Pons (tissue), 1 donor: ENCODE measurements around the gene CYTIP.
"Not testable (repeated sequence)": the region's sequence is repeated elsewhere in the genome, so short reads cannot be mapped to it uniquely, and the experiment has no call there.

ENCODE experiments used
- DNase-seq: peaks from one replicate; pipeline ENCODE4 v3.0.0-alpha.2; 2016; ENCODE audit warnings: low spot score

Gene CYTIP

DNA sequence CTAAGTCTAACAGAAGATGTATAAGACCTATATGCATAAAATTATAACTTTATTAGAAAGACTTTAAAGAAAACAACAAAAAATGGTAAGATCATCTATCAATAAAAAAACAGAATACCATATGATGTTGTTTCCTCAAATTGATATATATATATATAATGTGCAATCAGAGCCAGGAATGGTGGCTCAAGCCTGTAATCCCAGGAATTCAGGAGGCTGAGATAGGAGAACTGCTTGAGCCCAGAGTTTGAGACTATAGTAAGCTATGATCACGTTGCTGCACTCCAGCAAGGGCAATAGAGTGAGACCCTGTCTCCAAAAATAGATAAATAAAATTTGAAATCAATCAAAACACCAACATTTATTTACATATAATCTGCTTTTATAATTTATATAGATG lies 19.5 kb downstream of the CYTIP start:
- no peak for DNase-seq

DNA sequence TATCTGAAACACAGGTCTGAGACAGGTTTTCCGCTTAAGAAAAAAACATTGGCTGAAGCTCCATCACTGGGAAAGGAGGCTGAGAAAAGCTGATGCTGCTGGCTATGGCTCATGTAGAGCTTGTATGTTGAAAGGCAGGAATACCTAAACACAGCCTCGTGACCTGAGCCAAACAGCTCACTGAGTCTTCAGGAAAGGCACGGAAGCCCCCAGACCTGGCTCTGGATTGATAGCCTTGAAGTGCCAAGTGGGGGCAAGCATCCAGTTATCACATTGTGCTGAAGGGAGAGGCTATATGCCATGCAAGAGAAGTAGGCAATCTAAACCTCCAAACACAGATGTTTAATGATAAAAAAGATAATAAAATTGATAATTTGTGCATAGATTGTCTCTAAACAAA lies 21.9 kb downstream of the CYTIP start:
- no peak for DNase-seq

DNA sequence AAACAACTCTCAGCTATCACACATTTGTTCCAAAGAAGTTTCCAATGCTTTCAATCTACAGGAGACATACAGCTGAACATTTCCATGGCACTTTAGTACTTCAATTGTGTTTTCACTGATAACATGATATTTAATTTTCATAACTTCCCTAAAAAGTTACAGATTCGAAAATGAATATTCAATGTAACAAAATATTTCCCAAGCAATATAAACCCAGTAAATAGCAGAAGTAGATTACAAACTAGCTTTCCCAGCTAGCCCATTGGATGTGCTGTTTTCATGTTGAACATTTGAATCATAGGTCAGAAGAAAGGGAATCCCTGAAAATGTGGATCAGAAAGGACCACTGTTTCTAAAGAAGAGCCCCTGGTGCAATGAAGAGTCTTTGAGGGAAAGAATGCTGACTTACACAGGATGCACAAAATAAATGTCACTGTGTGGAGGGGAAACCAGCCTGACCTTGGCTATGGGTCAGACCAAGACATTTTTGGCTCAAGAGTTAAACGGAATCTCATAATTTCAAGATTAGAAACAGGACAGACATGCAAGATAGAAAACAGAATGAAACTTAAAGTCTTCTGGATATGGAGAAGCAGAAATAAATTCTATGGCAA lies 22.5 kb downstream of the CYTIP start:
- DNase-seq, result no peak

DNA sequence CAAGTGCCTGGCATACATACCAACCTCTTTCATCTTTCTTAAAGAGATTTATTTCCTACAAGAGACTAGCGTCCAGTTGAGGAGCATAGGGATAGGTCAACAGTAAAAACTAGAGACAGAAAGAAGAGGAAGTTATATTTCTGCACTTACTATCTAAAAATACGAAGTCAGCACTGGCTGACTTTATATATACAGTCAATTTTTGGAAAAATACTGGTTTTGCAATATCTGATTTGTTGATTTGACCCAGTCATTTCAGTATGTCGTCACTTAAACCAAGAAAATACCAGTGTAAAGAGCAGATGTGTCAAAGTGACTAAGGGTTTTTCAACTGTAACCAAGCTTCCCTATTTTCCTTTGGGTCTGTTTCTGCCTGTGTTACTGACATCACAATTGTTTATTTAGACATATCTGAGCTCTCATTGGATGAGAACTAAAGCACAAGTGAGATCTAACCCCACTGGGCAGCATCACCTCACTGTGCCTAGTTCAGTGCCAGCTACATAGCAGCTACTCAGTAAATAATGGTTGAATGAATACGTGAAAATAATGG lies 23.0 kb downstream of the CYTIP start:
- peak; percentile 68 for DNase-seq

DNA sequence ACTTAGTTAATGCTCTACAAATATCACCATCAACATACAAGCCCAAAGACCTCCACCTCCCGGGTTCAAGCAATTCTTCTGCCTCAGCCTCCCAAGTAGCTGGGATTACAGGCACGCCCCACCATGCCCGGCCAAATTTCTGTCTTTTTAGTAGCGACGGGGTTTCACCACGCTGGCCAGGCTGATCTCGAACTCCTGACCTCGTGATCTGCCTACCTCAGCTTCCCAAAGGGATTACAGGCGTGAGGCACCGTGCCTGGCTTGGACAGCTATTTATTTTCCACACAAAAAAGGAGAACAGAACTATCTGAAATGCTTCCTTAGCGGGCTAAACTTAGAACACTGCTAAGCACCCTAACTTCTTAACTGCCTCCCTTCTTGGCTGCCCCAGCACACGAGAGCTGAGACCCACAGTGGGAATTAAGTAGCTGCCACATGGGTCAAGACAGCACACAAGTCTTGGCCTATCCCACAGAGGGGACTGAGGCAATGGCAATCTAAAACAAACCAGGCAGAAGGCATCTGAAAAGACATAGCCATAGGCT lies 24.8 kb downstream of the CYTIP start:
- DNase-seq, result no peak

DNA sequence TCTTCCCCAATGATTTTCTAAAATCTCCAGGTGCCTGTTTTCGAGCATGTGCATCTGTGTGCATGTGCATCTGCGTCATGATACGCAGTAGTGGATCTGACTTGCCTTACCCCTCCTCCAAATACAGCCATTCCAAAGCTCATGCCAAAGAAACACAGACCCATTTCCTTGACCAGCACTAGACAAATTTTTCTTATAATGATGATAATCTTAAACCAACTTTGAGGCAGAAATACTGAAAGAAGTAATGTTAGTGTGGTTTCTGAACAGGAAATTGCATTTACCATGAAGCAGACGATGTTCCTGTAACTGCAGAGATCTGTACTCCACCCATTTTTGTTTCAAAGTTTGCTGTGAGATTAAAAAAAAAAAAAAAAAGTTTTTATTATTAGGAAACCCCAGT lies 25.6 kb downstream of the CYTIP start:
- DNase-seq, result no peak

DNA sequence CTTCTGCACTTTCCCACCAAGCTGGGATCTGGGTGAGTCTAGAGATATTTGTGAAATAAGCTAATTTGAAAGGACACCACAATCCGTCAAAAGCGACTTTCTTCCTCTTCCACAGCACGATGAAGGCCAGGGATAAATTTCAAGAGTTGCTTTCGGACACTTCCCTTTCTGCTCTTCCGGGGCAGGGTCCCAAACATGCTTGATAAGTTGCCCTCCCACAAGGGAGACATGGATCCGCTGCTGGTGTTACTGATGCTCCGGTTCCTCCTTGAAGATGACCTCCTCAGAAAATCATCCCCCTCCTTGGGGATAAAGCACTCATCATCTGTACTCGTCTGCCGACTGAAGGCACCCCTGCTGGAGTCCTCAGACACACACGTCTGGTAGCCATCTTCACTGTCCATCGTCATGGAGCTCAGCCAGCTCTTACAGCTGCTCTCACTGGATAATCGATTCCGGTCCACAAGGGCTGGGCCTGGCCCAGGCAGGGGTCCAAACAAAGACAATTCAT lies 28.2 kb downstream of the CYTIP start:
- no peak for DNase-seq

DNA sequence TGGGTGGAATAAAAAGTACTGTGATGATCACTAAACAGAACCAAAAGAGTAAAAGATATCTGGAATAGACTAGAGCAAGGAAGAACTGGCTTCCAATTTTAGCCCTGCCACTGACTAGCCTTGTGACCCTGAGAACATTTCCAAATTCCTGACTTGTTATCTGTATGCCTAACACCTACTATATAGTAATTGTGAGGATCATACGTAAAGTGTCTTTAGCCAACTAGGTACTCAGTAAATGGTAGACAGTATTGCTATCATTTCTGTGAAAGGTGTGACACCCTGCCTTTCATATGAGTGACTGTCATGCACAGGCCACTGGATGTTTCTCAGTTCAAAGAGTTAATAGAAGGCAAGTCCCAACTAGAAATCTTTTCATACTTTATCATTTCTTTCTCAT lies 29.8 kb downstream of the CYTIP start:
- DNase-seq, result no peak

DNA sequence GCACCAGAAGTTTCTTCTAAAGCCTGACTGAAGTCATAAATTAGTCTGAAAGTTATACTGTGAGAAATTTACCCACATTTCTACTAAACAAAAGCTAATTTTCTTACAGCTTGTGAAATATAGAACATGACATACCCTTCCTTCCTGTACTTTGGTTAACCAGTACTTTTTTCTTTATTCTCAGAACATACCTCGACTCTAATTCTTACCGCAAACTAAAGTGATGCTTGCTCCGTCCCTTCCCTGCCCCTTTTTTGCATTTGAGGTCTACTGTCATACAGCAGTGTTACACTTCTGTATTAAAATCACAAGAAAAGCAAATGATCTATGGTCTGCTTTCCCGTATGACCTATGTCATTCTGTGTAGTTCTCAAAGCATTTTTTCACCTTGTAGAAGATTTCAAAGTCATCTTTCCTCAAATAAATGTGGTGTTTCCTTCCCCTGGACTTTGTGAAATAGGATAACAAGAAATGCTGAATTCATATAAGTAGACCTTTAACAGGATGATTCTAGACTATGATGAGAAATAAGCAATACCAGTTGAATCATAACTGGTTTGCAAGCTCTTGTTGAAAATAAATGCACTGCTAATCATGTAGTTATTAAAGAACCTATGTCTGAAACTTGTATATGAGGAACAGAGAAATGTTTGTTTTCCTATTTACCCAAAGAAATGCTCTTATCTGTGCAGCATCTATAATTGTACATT lies 30.4 kb downstream of the CYTIP start:
- no peak for DNase-seq

DNA sequence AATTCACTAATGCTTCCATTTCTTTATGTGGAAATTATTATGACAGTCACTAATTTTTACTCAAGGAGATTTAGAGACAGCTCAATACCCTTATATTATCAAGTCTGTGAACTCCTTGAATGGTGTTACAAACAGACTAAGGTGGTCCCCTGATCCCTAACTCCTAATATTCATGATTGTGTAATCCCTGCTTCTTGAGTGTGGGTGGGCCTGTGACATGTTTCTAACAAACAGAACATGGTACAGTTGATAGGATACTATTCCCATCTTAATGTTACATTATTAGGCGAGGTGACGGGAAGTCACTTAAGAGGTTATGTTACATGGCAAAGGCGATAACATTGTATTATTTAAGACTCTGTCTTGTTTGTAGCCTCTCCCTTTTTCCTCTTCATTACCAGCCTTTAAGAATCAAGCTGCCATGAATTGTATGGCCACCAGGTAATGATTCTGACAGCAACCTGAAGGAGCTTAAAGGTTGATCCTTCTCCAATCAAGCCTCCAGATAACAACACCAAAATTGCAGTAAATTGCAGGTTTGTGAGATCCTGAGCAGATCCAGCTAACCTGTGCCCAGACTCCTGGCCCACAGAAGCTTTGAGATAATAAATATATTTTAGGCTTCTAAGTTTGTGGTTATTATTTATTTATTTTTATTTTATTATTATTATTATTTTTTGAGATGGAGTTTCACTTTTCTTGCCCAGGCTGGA lies 32.1 kb downstream of the CYTIP start:
- DNase-seq, result no peak

DNA sequence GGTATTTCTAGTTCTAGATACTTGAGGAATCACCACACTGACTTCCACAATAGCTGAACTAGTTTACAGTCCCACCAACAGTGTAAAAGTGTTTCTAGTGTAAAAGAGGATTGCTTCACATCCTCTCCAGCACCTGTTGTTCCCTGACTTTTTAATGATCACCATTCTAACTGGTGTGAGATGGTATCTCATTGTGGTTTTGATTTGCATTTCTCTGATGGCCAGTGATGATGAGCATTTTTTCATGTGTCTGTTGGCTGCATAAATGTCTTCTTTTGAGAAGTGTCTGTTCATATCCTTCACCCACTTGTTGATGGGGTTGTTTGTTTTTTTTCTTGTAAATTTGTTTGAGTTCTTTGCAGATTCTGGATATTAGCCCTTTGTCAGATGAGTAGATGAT lies 38.5 kb downstream of the CYTIP start:
- DNase-seq, result not testable (repeated sequence)

DNA sequence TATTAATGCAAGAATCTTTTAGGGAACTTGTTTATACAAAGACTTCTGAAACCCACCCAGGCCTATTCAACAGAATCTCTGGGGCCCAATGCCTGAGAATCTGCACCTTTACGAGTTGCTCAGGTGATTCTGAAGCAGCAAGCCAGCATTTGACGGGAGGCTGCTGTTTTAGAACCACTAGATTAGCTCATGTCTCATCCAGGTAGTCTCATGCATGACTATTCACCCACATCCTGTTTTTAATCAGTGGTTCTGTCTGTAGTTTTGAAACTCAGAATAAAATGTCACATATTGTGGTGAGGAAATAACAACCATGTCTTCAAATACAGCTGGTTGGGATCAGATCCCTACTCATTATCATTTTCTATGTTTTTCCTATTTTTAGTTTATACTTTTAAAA lies 39.5 kb downstream of the CYTIP start:
- no peak for DNase-seq

DNA sequence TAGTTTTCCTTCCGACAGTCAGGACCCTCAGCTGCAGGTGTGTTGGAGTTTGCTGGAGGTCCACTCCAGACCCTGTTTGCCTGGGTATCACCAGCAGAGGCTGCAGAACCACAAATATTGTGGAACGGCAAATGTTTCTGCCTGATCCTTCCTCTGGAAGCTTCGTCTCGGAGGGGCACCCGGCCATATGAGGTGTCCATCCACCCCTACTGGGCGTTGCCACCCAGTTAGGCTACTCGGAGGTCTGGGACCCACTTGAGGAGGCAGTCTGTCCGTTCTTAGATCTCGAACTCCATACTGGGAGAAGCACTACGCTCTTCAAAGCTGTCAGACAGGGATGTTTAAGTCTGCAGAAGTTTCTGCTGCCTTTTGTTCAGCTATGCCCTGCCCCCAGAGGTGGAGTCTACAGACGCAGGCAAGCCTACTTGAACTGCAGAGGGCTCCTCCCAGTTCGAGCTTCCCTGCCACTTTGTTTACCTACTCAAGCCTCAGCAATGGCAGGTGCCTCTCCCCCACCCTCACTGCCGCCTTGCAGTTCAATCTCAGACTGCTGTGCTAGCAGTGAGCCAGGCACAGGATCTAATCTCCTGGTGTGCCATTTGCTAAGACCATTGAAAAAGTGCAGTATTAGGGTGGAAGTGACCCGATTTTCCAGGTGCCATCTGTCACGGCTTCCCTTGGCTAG lies 40.9 kb downstream of the CYTIP start:
- not testable (repeated sequence) for DNase-seq

DNA sequence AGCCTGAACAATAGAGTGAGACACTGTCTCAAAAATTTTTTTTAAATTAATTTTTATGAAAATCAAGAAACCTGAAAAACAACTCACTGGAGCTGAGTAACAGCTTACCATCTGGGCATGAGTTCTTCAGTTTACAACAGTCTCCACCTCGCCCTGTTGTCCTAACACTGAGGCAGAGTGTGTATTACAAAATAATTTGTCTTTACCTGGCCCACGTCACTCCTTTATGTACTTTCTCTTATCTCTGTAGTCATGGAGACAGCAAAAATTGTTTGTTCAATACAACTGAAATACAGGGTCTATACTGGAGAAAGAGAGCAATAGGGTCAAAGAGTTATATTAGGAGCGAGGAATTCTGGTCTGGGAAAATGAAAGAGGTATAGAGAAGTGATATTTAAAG lies 48.1 kb downstream of the CYTIP start:
- no peak for DNase-seq

DNA sequence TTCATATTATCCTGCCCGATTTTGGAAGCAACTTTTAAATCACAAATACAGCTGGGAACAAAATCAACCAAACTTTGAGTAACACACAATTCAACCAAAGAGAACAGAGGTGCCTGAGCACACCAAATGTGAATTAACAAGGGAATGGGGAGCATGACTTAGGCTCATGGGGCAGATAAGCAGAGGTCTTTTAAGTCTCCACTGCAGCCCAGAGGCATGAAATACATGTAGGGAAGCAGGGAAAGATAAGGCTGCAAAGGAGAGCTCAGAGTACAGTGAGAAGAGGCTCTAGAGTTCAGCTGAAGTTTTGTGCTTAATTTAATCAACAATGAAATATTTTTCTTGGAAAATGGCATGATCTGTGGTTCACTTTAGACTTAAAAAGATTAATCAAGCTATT lies 49.0 kb downstream of the CYTIP start:
- no peak for DNase-seq

DNA sequence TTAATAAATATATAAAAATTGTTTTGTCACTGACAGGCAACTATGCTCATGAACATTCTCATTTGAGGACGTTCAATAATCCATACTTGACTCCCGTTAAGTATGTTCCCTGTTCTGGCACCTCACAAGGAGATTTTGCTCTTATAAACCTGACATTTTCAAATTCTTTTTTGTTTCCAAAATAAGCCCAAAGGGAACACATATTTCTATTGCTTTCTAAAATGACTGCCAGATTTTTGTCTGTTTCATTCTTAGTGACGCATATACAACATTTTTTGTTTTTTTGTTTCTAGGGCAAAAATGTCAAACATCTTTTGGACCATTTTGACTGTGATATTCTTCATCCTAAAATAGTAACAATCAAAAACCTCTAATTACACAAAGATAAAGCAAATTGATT lies 50.5 kb downstream of the CYTIP start:
- DNase-seq, result no peak

DNA sequence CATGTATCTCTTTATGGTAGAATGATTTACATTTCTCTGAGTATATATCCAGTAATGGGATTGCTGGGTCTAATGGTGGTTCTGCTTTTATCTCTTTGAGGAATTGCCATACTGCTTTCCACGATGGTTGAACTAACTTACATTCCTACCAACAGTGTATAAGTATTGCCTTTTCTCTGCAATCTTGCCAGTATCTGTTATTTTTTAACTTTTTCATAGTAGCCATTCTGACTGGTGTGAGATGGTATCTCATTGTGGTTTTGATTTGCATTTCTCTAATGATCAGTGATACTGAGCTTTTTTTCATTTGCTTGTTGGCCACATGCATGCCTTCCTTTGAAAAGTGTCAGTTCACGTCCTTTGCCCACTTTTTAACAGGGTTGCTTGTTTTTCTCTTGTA lies 55.1 kb downstream of the CYTIP start:
- no peak for DNase-seq

DNA sequence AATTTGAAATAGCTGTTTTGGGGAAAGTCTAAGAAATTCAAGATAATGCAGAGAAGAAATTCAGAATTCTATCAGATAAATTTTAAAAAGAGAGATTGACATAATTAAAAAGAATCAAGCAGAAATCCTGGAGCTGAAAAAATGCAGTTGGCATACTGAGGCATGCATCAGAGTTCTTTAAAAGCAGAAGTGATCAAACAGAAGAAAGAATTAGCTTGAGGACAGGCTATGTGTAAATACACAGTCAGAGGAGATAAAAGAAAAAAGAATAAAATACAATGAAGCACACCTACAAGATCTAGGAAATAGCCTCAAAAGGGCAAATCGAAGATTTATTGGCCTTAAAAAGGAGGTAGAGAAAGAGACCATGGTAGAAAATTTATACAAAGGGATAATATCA lies 57.1 kb downstream of the CYTIP start:
- DNase-seq, result no peak

DNA sequence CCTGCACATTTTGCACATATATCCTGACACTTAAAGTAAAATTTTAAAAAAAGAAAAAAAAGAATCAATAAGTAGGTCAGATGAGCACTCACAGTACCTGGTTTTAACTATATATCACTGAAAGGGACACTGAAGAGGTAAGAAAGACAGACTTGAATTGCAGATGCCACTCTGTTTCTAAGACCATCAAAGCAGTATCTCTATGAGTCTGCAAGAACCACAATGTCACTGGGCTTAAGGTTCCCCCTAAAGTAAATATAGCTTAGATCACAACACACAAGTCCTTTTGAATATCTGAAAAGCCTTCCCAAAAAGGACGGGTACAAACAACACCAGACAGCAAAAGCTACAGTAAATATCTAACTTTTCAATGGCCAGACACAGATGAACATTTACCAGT lies 57.6 kb downstream of the CYTIP start:
- DNase-seq, result no peak

DNA sequence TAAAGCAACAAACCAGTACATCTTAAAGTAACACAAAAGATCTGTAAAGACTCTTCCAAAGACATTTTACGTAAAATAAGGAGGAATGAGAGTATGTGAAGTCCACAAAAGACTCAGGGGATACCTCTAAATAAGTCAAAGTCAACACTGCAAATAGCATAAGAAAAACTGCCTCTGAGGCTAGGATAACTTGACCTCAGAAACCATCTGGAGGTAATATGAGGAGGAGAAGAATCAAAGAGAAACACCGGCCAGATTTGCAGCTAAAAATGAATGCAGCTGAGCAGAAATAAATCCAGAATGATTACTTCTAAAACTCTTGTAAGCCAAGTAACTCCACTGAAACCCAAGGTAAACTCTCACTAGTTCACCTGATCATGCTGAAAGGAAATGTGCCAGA lies 66.0 kb downstream of the CYTIP start:
- peak; percentile 3 for DNase-seq

DNA sequence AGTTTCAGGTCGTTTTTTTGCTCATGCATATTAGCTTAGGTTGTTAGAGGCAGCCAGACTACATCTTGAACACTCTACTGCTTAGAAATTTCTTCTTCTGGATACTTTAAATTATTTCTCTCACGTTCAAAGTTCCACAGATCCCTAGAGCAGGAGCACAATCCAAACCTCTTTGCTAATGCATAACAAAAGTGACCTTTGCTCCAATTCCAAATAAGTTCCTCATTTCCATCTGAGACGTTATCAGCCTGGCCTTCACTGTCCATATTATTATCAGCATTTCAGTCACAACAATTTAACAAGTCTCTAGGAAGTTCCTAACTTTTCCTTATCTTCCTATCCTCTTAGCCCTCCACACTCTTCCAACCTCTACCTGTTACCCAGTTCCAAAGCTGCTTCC lies 67.8 kb downstream of the CYTIP start:
- no peak for DNase-seq

DNA sequence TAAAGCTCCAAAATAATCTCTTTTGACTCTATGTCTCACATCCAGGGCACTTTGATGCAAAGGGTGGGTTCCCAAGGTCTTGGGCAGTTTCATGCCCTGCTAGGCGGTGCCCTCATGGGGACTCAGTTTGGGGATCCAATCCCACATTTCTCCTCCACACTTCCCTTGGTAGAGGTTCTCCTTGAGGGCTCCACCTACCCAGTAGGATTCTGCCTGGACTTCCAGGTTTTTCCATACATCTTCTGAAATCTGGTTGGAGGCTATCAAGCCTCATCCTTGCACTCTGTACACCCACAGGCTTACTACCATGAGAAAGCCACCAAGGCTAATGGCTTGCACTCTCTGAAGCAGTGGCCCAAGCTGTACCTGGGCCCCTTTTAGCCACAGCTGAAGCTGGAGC lies 68.5 kb downstream of the CYTIP start:
- no peak for DNase-seq
